ENCODE measurements around the gene ERI2.
A peak's percentile ranks its signal among the peaks of the same experiment; 100 is the strongest.
"Not testable (repeated sequence)": the region's sequence is repeated elsewhere in the genome, so short reads cannot be mapped to it uniquely, and the experiment has no call there.

Gene ERI2

GRCh38 chr16:20763461-20764232 is 42.6 kb downstream of the ERI2 start, which contains the start of gene ACSM3:
Gene ACSM3 (plus strand): TSS chr16:20764014. CDS start chr16:20770035, 6,021 bp downstream.
- POLR2A ChIA-PET, result interaction anchor here (1.1 kb wide), 1 partner anchor 22 kb away, joined by 3 read pairs; the partner anchor contains the start of gene THUMPD1
- H3K27ac ChIP-seq (ENCODE audit: insufficient read depth in 1 of 2, low read depth in 1 of 2, low read length in 2 of 2, poor library complexity in 1 of 2, severe bottlenecking in 2 of 2), result peak within 1 kb of the TSS; percentile 55 to 79
- CTCF ChIA-PET, result interaction anchor here (1.1 to 3.1 kb wide), 4 partner anchors 9 to 18 kb away, joined by 4 to 9 read pairs (median 8); no protein-coding TSS in a partner anchor

GRCh38 chr16:20762404-20763123 is 43.7 kb downstream of the ERI2 start:
- Histone ChIP-seq H3K36me3 (ENCODE audit: control insufficient read depth in 4 of 4, insufficient read depth in 4 of 4, low read length in 3 of 4) (no peaks in the 10 kb centered on the region), H3K27me3 (replicated peaks in 2 of 5; ENCODE audit: control insufficient read depth in 4 of 5, insufficient read depth in 5 of 5, low read length in 4 of 5) (no peaks in the 10 kb centered on the region), H3K4me3 (ENCODE audit: control insufficient read depth in 1 of 7, extremely low read depth in 1 of 7, insufficient read depth in 4 of 7, low read depth in 2 of 7, low read length in 6 of 7) (peak overlapping the region in 3 of 7 experiments; percentile 13 to 83 (median 74)), H3K9me3 (ENCODE audit: control extremely low read depth in 1 of 5, control insufficient read depth in 4 of 5, insufficient read depth in 2 of 5, low read depth in 1 of 5, low read length in 4 of 5) (peaks cover 0 to 23% (median 5%) of the 10 kb centered on the region in 5 experiments), H3K27ac (ENCODE audit: insufficient read depth in 1 of 2, low read depth in 1 of 2, low read length in 2 of 2, poor library complexity in 1 of 2, severe bottlenecking in 2 of 2) (peak overlapping the region in 1 of 2 experiments; percentile 79), H3K4me1 (ENCODE audit: control extremely low read depth in 1 of 4, control insufficient read depth in 4 of 4, insufficient read depth in 4 of 4, low read length in 3 of 4) (peaks cover 0 to 31% (median 19%) of the 10 kb centered on the region in 4 experiments)
- DNase-seq, result no peak
- ChIA-PET POLR2A (no interaction called here), CTCF (interaction anchor here (1.0 kb wide), 1 partner anchor 11 kb away, joined by 3 read pairs; no protein-coding TSS in a partner anchor)
- no CpG with 5 or more reads among the region's 3 CpGs for WGBS (ENCODE audit: insufficient coverage)

More at GRCh38 chr16:20763461-20764232, 42.6 kb downstream of the ERI2 start, which contains the start of gene ACSM3:
- Histone ChIP-seq H3K27me3 (replicated peaks in 2 of 5; ENCODE audit: control insufficient read depth in 4 of 5, insufficient read depth in 5 of 5, low read length in 4 of 5) (no peaks in the 10 kb centered on the region), H3K4me1 (ENCODE audit: control extremely low read depth in 1 of 4, control insufficient read depth in 4 of 4, insufficient read depth in 4 of 4, low read length in 3 of 4) (peaks cover 0 to 35% (median 19%) of the 10 kb centered on the region in 4 experiments), H3K4me3 (ENCODE audit: control insufficient read depth in 1 of 7, extremely low read depth in 1 of 7, insufficient read depth in 4 of 7, low read depth in 2 of 7, low read length in 6 of 7) (peak within 1 kb of the TSS in 6 of 7 experiments; percentile 49 to 83 (median 65)), H3K36me3 (ENCODE audit: control insufficient read depth in 4 of 4, insufficient read depth in 4 of 4, low read length in 3 of 4) (no peaks in the 10 kb centered on the region), H3K9me3 (ENCODE audit: control extremely low read depth in 1 of 5, control insufficient read depth in 4 of 5, insufficient read depth in 2 of 5, low read depth in 1 of 5, low read length in 4 of 5) (peaks cover 0 to 23% (median 5%) of the 10 kb centered on the region in 5 experiments)
- 1% methylated on average over 8 of the region's 10 CpGs for WGBS (ENCODE audit: insufficient coverage)
- peak; percentile 85 to 92 (median 91) for DNase-seq

DNA sequence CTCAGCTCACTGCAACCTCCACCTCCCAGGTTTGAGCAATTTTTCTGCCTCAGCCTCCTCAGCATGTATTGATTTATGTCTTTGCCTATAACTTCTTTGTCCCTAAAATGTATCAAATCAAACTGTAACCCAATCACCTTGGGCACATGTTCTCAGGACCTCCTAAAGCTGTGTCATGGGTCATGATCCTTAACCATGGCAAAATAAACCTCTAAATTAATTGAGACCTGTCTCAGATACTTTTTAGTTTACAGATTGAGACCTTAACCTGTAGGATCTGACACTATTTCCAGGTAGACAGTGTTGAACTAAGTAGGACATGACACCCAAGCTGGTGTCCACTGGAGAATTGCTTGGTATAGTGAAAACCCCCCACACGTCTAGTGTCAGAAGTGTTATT is 45.1 kb downstream of the ERI2 start:
- POLR2A ChIA-PET, result no interaction called here
- Histone ChIP-seq H3K36me3 (ENCODE audit: control insufficient read depth in 4 of 4, insufficient read depth in 4 of 4, low read length in 3 of 4) (no peaks in the 10 kb centered on the region), H3K9me3 (ENCODE audit: control extremely low read depth in 1 of 5, control insufficient read depth in 4 of 5, insufficient read depth in 2 of 5, low read depth in 1 of 5, low read length in 4 of 5) (peaks cover 0 to 23% (median 5%) of the 10 kb centered on the region in 5 experiments), H3K27ac (ENCODE audit: insufficient read depth in 1 of 2, low read depth in 1 of 2, low read length in 2 of 2, poor library complexity in 1 of 2, severe bottlenecking in 2 of 2) (no peak overlapping the region), H3K27me3 (replicated peaks in 2 of 5; ENCODE audit: control insufficient read depth in 4 of 5, insufficient read depth in 5 of 5, low read length in 4 of 5) (no peaks in the 10 kb centered on the region), H3K4me3 (ENCODE audit: control insufficient read depth in 1 of 7, extremely low read depth in 1 of 7, insufficient read depth in 4 of 7, low read depth in 2 of 7, low read length in 6 of 7) (no peak overlapping the region), H3K4me1 (ENCODE audit: control extremely low read depth in 1 of 4, control insufficient read depth in 4 of 4, insufficient read depth in 4 of 4, low read length in 3 of 4) (peaks cover 0 to 24% (median 19%) of the 10 kb centered on the region in 4 experiments)
- no peak for DNase-seq
- WGBS (ENCODE audit: insufficient coverage), result 100% methylated on average over 1 of the region's 1 CpG
- CTCF ChIA-PET, result interaction anchor here (1.3 kb wide), 1 partner anchor 27 kb away, joined by 3 read pairs; no protein-coding TSS in a partner anchor

DNA sequence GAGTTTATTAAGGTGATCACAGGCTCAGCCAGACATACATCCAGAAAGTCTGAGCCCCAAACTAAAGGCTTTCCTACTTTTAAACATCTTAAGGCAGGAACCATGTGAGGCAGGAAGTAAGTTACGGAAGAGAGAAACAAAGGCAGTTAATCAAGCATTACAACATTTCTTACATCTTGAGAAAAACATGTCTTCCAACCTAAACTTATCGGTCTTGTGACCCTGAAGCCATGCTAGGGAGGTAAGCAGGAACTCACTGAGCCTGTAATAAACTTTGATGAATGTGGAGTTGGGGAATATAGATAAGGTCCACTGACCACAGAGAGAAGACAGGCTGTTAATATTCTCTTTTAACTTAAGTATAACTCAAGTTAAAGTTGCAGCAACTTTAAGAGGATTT is 45.9 kb downstream of the ERI2 start:
- Histone ChIP-seq H3K9me3 (ENCODE audit: control extremely low read depth in 1 of 5, control insufficient read depth in 4 of 5, insufficient read depth in 2 of 5, low read depth in 1 of 5, low read length in 4 of 5) (peaks cover 0 to 23% (median 5%) of the 10 kb centered on the region in 5 experiments), H3K4me1 (ENCODE audit: control extremely low read depth in 1 of 4, control insufficient read depth in 4 of 4, insufficient read depth in 4 of 4, low read length in 3 of 4) (peaks cover 0 to 24% (median 17%) of the 10 kb centered on the region in 4 experiments), H3K27me3 (replicated peaks in 2 of 5; ENCODE audit: control insufficient read depth in 4 of 5, insufficient read depth in 5 of 5, low read length in 4 of 5) (no peaks in the 10 kb centered on the region), H3K4me3 (ENCODE audit: control insufficient read depth in 1 of 7, extremely low read depth in 1 of 7, insufficient read depth in 4 of 7, low read depth in 2 of 7, low read length in 6 of 7) (no peak overlapping the region), H3K36me3 (ENCODE audit: control insufficient read depth in 4 of 4, insufficient read depth in 4 of 4, low read length in 3 of 4) (no peaks in the 10 kb centered on the region), H3K27ac (ENCODE audit: insufficient read depth in 1 of 2, low read depth in 1 of 2, low read length in 2 of 2, poor library complexity in 1 of 2, severe bottlenecking in 2 of 2) (peak overlapping the region in 1 of 2 experiments; percentile 51)
- POLR2A ChIA-PET, result no interaction called here
- DNase-seq, result peak in 1 of 3 donors; percentile 44
- WGBS (ENCODE audit: insufficient coverage), result no CpG with 5 or more reads among the region's 2 CpGs
- CTCF ChIA-PET, result interaction anchor here (1.3 kb wide), 1 partner anchor 28 kb away, joined by 3 read pairs; no protein-coding TSS in a partner anchor

DNA sequence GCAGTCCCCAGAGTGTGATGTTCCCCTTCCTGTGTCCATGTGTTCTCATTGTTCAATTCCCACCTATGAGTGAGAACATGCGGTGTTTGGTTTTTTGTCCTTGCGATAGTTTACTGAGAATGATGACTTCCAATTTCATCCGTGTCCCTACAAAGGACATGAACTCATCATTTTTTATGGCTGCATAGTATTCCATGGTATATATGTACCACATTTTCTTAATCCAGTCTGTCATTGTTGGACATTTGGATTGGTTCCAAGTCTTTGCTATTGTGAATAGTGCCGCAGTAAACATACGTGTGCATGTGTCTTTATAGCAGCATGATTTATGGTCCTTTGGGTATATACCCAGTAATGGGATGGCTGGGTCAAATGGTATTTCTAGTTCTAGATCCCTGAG is 50.5 kb downstream of the ERI2 start:
- POLR2A ChIA-PET; H3K9me3 ChIP-seq (ENCODE audit: control extremely low read depth in 1 of 5, control insufficient read depth in 4 of 5, insufficient read depth in 2 of 5, low read depth in 1 of 5, low read length in 4 of 5); CTCF ChIA-PET: not testable (repeated sequence)

GRCh38 chr16:20755238-20755637 is 51.0 kb downstream of the ERI2 start:
- ChIA-PET POLR2A (no interaction called here), CTCF (interaction anchor here (1.1 to 1.6 kb wide), 3 partner anchors 9 to 24 kb away, joined by 3 to 5 read pairs (median 4); partner anchors contain the start of gene ACSM3)
- no CpG with 5 or more reads among the region's 1 CpG for WGBS (ENCODE audit: insufficient coverage)

More for the DNA sequence above, 50.5 kb downstream of the ERI2 start:
- not testable (repeated sequence) for H3K27ac ChIP-seq (ENCODE audit: insufficient read depth in 1 of 2, low read depth in 1 of 2, low read length in 2 of 2, poor library complexity in 1 of 2, severe bottlenecking in 2 of 2); DNase-seq; H3K36me3 ChIP-seq (ENCODE audit: control insufficient read depth in 4 of 4, insufficient read depth in 4 of 4, low read length in 3 of 4); H3K4me3 ChIP-seq (ENCODE audit: control insufficient read depth in 1 of 7, extremely low read depth in 1 of 7, insufficient read depth in 4 of 7, low read depth in 2 of 7, low read length in 6 of 7); H3K4me1 ChIP-seq (ENCODE audit: control extremely low read depth in 1 of 4, control insufficient read depth in 4 of 4, insufficient read depth in 4 of 4, low read length in 3 of 4); H3K27me3 ChIP-seq (replicated peaks in 2 of 5; ENCODE audit: control insufficient read depth in 4 of 5, insufficient read depth in 5 of 5, low read length in 4 of 5)
- no CpG with 5 or more reads among the region's 5 CpGs for WGBS (ENCODE audit: insufficient coverage)

More at GRCh38 chr16:20755238-20755637, 51.0 kb downstream of the ERI2 start:
- H3K27me3 ChIP-seq (replicated peaks in 2 of 5; ENCODE audit: control insufficient read depth in 4 of 5, insufficient read depth in 5 of 5, low read length in 4 of 5), result no peaks in the 10 kb centered on the region
- no peak for DNase-seq
- no peaks in the 10 kb centered on the region for H3K36me3 ChIP-seq (ENCODE audit: control insufficient read depth in 4 of 4, insufficient read depth in 4 of 4, low read length in 3 of 4)
- H3K4me3 ChIP-seq (ENCODE audit: control insufficient read depth in 1 of 7, extremely low read depth in 1 of 7, insufficient read depth in 4 of 7, low read depth in 2 of 7, low read length in 6 of 7), result no peak overlapping the region
- H3K9me3 ChIP-seq (ENCODE audit: control extremely low read depth in 1 of 5, control insufficient read depth in 4 of 5, insufficient read depth in 2 of 5, low read depth in 1 of 5, low read length in 4 of 5), result peaks cover 0 to 5% (median 2%) of the 10 kb centered on the region in 5 experiments
- no peak overlapping the region for H3K27ac ChIP-seq (ENCODE audit: insufficient read depth in 1 of 2, low read depth in 1 of 2, low read length in 2 of 2, poor library complexity in 1 of 2, severe bottlenecking in 2 of 2)
- peaks cover 0 to 2% (median 0%) of the 10 kb centered on the region in 4 experiments for H3K4me1 ChIP-seq (ENCODE audit: control extremely low read depth in 1 of 4, control insufficient read depth in 4 of 4, insufficient read depth in 4 of 4, low read length in 3 of 4)

All from common myeloid progenitor, CD34-positive (primary cell).